Measurements from ENCODE around the gene BAX. TPM values are rescaled to one million over a fixed set of nuclear protein-coding genes. Genes with fewer than 3 reads are reported as not detected.
"Not testable (repeated sequence)": the region's sequence is repeated elsewhere in the genome, so short reads cannot be mapped to it uniquely, and the experiment has no call there.

Gene BAX
- total RNA-seq, 2 donors from 2014 or later = 53.1 to 104 TPM

DNA sequence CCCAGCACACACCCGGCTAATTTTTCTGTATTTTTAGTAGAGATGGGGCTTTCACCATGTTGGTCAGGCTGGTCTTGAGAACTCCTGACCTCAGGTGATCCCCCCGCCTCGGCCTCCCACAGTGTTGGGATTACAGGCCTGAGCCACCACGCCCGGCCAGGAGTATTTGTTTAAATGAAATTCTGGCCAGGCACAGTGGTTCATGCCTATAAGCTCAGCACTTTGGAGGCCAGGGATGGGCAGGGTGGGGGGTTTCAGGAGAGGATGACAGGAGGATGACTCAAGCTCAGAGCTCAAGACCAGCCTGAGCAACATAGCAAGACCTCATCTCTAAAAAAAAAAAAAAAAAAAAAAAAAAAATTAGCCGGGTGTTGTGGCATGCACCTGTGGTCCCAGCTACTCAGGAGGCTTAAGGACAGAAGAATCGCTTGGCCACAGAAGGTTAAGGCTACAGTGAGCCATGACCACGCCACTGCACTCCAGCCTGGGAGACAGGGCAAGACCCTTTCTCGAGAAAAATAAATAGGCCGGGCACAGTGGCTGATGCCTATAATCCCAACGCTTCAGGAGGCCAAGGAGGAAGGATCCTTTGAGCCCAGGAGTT, 29.3 kb upstream of the BAX start:
- DNase-seq (ENCODE audit: low spot score) (no peak), ATAC-seq (ENCODE audit: insufficient number of reproducible peaks, low FRiP score, low read depth) (no peak)
- peaks cover 30% of the 10 kb centered on the region for H3K36me3 ChIP-seq
- H3K27me3 ChIP-seq (replicated peaks; ENCODE audit: insufficient read depth) = no peaks in the 10 kb centered on the region
- TF ChIP-seq, protein P1, sequence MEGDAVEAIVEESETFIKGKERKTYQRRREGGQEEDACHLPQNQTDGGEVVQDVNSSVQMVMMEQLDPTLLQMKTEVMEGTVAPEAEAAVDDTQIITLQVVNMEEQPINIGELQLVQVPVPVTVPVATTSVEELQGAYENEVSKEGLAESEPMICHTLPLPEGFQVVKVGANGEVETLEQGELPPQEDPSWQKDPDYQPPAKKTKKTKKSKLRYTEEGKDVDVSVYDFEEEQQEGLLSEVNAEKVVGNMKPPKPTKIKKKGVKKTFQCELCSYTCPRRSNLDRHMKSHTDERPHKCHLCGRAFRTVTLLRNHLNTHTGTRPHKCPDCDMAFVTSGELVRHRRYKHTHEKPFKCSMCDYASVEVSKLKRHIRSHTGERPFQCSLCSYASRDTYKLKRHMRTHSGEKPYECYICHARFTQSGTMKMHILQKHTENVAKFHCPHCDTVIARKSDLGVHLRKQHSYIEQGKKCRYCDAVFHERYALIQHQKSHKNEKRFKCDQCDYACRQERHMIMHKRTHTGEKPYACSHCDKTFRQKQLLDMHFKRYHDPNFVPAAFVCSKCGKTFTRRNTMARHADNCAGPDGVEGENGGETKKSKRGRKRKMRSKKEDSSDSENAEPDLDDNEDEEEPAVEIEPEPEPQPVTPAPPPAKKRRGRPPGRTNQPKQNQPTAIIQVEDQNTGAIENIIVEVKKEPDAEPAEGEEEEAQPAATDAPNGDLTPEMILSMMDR (IDR thresholded peaks at IDR 0.05) = no peak
- no peak overlapping the region for H3K4me3 ChIP-seq
- H3K27ac ChIP-seq = no peak overlapping the region
- peaks cover 0 to 5% of the 10 kb centered on the region in 2 donors for H3K4me1 ChIP-seq (ENCODE audit: control insufficient read depth in 1 of 2, low read depth in 2 of 2)
- H3K9me3 ChIP-seq = no peaks in the 10 kb centered on the region

DNA sequence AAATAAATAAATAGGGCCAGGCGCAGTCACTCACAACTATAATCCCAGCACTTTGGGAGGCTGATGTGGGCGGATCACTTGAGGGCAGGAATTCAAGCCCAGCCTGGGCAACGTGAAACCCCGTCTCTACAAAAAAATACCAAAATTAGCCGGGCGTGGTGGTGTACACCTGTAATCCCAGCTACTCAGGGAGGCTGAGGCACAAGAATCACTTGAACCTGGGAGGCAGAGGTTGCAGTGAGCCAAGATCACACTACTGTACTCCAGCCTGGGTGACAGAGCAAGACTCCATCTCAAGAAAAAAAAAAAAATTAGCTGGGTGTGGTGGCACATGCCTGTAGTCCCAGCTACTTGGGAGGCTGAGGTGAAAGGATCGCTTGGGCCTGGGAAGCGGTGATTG, 28.8 kb upstream of the BAX start:
- peaks cover 27% of the 10 kb centered on the region for H3K36me3 ChIP-seq
- not testable (repeated sequence) for H3K9me3 ChIP-seq; ATAC-seq (ENCODE audit: insufficient number of reproducible peaks, low FRiP score, low read depth); H3K4me3 ChIP-seq; DNase-seq (ENCODE audit: low spot score); H3K27me3 ChIP-seq (replicated peaks; ENCODE audit: insufficient read depth); H3K4me1 ChIP-seq (ENCODE audit: control insufficient read depth in 1 of 2, low read depth in 2 of 2)
- peak overlapping the region in 1 of 2 donors; percentile 56 for H3K27ac ChIP-seq

DNA sequence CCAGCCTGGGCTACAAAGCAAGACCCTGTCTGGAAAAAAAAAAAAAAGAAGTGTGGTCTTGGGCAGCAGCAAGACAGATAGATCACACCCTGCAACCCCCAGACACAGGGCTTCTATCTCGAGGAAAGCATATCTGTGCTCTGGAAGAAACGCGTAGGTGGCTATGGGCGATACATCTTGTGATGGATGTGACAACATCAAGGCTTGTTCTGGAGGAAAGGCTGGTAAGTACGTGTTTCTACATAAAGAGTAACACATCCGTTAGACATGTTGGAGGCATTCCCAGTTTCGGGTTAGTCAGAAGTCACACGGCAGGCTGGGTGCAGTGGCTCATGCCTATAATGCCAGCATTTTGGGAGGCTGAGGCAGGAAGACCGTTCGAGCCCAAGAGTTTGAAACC, 27.8 kb upstream of the BAX start:
- Histone ChIP-seq H3K4me3 (no peak overlapping the region), H3K27ac (peak overlapping the region; percentile 50 to 56), H3K9me3 (no peaks in the 10 kb centered on the region), H3K36me3 (peaks cover 18% of the 10 kb centered on the region), H3K27me3 (replicated peaks; ENCODE audit: insufficient read depth) (no peaks in the 10 kb centered on the region), H3K4me1 (ENCODE audit: control insufficient read depth in 1 of 2, low read depth in 2 of 2) (peaks cover 0 to 5% of the 10 kb centered on the region in 2 donors)
- TF ChIP-seq, protein P1 (IDR thresholded peaks at IDR 0.05) = no peak
- DNase-seq (ENCODE audit: low spot score) (peak; percentile 67), ATAC-seq (ENCODE audit: insufficient number of reproducible peaks, low FRiP score, low read depth) (peak; percentile 86)

DNA sequence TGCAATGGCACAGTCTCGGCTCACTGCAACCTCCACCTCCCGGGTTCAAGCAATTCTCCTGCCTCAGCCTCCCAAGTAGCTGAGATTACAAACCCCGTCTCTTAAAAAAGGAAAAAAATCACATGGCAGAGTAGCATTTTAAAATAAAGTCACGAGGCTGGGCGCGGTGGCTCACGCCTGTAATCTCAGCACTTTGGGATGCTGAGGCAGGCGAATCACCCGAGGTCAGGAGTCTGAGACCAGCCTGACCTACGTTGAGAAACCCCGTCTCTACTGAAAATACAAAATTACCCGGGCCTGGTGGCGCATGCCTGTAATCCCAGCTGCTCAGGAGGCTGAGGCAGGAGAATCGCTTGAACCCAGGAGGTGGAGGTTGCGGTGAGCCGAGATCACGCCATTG, 27.0 kb upstream of the BAX start:
- H3K27me3 ChIP-seq (replicated peaks; ENCODE audit: insufficient read depth); ATAC-seq (ENCODE audit: insufficient number of reproducible peaks, low FRiP score, low read depth); DNase-seq (ENCODE audit: low spot score); H3K4me1 ChIP-seq (ENCODE audit: control insufficient read depth in 1 of 2, low read depth in 2 of 2); H3K4me3 ChIP-seq; H3K9me3 ChIP-seq: not testable (repeated sequence)
- Histone ChIP-seq H3K27ac (peak overlapping the region in 1 of 2 donors; percentile 56), H3K36me3 (peaks cover 11% of the 10 kb centered on the region)

DNA sequence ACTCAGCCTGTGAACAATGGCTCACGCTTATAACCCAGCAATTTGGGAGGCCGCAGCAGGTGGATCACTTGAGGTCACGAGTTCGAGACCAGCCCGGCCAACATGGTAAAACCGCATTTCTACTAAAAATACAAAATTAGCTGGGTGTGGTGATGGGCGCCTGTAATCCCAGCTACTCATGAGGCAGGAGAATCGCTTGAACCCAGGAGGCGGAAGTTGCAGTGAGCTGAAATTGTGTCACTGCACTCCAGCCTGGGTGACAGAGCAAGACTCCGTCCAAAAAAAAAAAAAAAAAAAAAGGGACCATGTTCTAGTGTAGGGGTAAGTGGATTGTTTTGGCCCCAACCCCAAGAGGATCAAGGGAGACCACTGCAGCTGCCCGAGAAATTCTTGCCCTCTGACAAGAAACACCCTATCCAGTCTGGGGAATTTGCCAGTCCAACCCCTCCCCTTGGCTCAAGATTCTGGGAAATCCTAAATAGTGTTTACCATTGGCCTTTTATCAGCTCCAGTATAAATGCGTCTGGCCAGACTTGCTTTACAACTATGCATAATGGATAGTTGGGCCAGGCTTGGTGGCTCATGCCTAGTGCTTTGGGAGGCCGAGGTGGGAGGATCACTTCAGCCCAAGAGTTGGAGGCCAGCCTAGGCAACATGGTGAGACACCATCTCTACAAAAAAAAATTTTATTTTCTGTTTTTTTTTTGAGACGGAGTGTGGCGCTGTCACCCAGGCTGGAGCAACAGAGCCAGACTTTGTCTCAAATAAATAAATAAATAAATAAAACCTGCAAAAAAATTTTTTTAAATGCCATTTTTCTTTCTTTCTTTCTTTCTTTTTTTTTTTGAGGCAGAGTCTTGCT, 26.3 kb upstream of the BAX start:
- Histone ChIP-seq H3K27ac (no peak overlapping the region), H3K27me3 (replicated peaks; ENCODE audit: insufficient read depth) (no peaks in the 10 kb centered on the region), H3K9me3 (no peaks in the 10 kb centered on the region), H3K4me1 (ENCODE audit: control insufficient read depth in 1 of 2, low read depth in 2 of 2) (peaks cover 0 to 5% of the 10 kb centered on the region in 2 donors), H3K4me3 (no peak overlapping the region), H3K36me3 (peaks cover 4% of the 10 kb centered on the region)
- ATAC-seq (ENCODE audit: insufficient number of reproducible peaks, low FRiP score, low read depth) = no peak
- TF ChIP-seq, protein P1 (IDR thresholded peaks at IDR 0.05) = no peak
- no peak for DNase-seq (ENCODE audit: low spot score)

DNA sequence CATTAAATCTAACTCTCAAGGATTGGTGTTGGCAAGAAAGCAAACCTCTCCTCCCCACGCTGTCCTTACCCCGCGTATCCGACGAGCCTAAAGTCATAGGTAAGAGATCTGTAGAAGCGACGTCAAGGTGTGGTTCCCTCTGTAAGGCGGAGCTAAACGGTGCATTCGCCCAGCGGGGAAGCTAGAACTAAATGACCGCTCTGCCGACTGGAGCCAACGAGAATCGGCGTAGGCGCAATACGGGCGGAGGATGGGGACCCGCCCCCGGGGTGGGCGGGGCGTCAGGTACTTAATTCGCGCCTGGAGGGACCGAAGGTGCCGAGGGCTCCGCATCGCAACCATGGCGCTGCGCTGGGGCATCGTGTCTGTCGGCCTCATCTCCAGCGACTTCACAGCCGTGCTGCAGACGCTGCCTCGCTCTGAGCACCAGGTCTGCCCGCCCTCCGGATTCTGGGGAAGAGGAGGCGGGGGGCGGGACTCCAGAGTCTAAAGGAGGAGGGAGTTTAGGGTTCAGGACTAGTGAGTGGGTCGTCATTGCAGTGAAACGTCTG, 21.2 kb upstream of the BAX start, which contains the start of gene DHDH:
DHDH (plus strand) TSS at position 318 of the 551 bp plus-strand sequence; CDS start at position 341, 23 bp downstream.
- no peak within 1 kb of the TSS for H3K27ac ChIP-seq
- no peak for DNase-seq (ENCODE audit: low spot score)

More for the DNA sequence above, 21.2 kb upstream of the BAX start, which contains the start of gene DHDH:
- peak; percentile 58 for ATAC-seq (ENCODE audit: insufficient number of reproducible peaks, low FRiP score, low read depth)
- Histone ChIP-seq H3K9me3 (no peaks in the 10 kb centered on the region), H3K27me3 (replicated peaks; ENCODE audit: insufficient read depth) (no peaks in the 10 kb centered on the region), H3K4me1 (ENCODE audit: control insufficient read depth in 1 of 2, low read depth in 2 of 2) (peaks cover 0 to 7% of the 10 kb centered on the region in 2 donors), H3K4me3 (peak within 1 kb of the TSS; percentile 80), H3K36me3 (no peaks in the 10 kb centered on the region)
- TF ChIP-seq, protein P1 (IDR thresholded peaks at IDR 0.05) = no peak

Measured in thoracic aorta (tissue), 2 donors.